Gastrocnemius medialis (tissue), 4 donors: ENCODE data around the gene SLC1A7. TPM values are rescaled to one million over a fixed set of nuclear protein-coding genes. Genes with fewer than 3 reads are reported as not detected.

Experiments
- ATAC-seq, 2 donors: fragments of 150-250 bp; one replicate each; pipeline ENCODE4 v1.9.1; 2016
- DNase-seq, 2 donors: peaks; one replicate each; pipeline ENCODE4 v3.0.0-alpha.2; 2019
- H3K27ac ChIP-seq, 4 donors: fragments of 200-600 bp; sonication (generic); 1 replicate in 1 of 4; 2 replicates in 3 of 4; pipeline ENCODE4 v1.5.1; 2016 to 2018; ENCODE audit warnings: mild to moderate bottlenecking in 2 of 4, moderate library complexity in 1 of 4
- H3K27me3 ChIP-seq, 3 donors: fragments of 200-600 bp; sonication (generic) in 2 of 3; 1 replicate in 1 of 3; 2 replicates in 2 of 3; pipeline versions ENCODE4 v1.5.1 to v1.6.0; 2016 to 2019; ENCODE audit warnings: mild to moderate bottlenecking in 1 of 3, moderate library complexity in 1 of 3
- H3K36me3 ChIP-seq, 2 donors: fragments of 200-600 bp; sonication (generic) in 1 of 2; one replicate each; pipeline ENCODE4 v1.5.1; 2017 to 2018
- H3K4me1 ChIP-seq, 2 donors: fragments of 200-600 bp; sonication (generic) in 1 of 2; one replicate each; pipeline ENCODE4 v1.5.1; 2016 to 2017; ENCODE audit warnings: mild to moderate bottlenecking in 2 of 2
- H3K4me3 ChIP-seq, 4 donors: fragments of 200-600 bp; sonication (generic) in 3 of 4; 1 replicate in 1 of 4; 2 replicates in 3 of 4; pipeline ENCODE4 v1.5.1; 2016 to 2019; ENCODE audit warnings: mild to moderate bottlenecking in 2 of 4
- H3K9me3 ChIP-seq, 3 donors: fragments of 200-600 bp; sonication (generic) in 2 of 3; 1 replicate in 1 of 3; 2 replicates in 2 of 3; pipeline ENCODE4 v1.5.1; 2016 to 2019
- POLR2A ChIP-seq, 2 donors: fragments of 450-650 bp; IDR thresholded peaks; one replicate each; pipeline ENCODE4 v1.6.1; 2017; ENCODE audit warnings: antibody characterized with exemption in 2 of 2, mild to moderate bottlenecking in 2 of 2, moderate library complexity in 2 of 2
- in situ Hi-C, 4 donors: fragments of 200-750 bp; cut with MboI; loops; one replicate each; pipeline versions ENCODE4 v1.15.0 to v1.8.0; 2017; ENCODE audit warnings: low sequenced_read_pairs in 4 of 4
- intact Hi-C: fragments of 100-400 bp; cut with DNase I; formaldehyde crosslinking; loops from one replicate; pipeline ENCODE4 v1.15.1; 2023; ENCODE audit warnings: low total_unique reads
- total RNA-seq, 4 donors: library from RNA; depleted of rRNA; stranded (reverse); fragments of >200 nt; gene quantifications; one replicate each; pipeline versions ENCODE4 v1.1.0 to v1.2.3, GENCODE V29; 2016
- TF ChIP-seq, protein P1 (sequence below), 5 experiments: fragments of 450-650 bp in 3 of 5; fragments of 200-600 bp in 2 of 5; sonication (generic) in 2 of 5; IDR thresholded peaks in 4 of 5; conservative IDR thresholded peaks in 1 of 5; 1 replicate in 4 of 5; 2 replicates in 1 of 5; pipeline ENCODE4 v1.5.1; 2016 to 2019; ENCODE audit warnings: antibody characterized with exemption in 5 of 5, mild to moderate bottlenecking in 3 of 5, moderate library complexity in 3 of 5

SLC1A7 gene
- total RNA-seq, 4 donors from 2014 or later: 0.24 to 1.1 (median 0.25) TPM; not detected in 1

DNA sequence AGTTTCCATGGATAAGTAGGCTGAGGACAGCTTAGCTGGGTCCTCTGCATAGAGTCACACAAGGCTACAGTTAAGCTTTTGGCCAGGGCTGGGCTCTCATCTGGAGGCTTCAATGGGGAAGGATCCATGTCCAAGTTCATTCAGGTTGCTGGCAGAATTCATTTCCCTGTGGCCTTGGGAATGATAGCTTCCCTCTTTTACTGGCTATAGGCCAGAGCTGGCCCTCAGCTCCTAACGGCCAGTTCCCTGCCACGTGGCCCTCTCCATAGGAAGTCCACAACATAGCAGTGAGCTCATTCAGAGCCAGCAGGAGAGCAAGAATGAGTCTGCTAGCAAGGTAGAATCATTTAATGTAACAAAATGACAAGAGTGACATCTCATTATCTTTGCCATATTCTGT, 95.5 kb downstream of the SLC1A7 start:
- no peak overlapping the region for H3K27ac ChIP-seq
- intact Hi-C loops (no loop called here), in situ Hi-C loops (no loop called here)
- peaks cover 0 to 13% of the 10 kb centered on the region in 2 donors for H3K36me3 ChIP-seq
- no peak for TF ChIP-seq POLR2A (IDR thresholded peaks at IDR 0.05)
- TF ChIP-seq, protein P1, sequence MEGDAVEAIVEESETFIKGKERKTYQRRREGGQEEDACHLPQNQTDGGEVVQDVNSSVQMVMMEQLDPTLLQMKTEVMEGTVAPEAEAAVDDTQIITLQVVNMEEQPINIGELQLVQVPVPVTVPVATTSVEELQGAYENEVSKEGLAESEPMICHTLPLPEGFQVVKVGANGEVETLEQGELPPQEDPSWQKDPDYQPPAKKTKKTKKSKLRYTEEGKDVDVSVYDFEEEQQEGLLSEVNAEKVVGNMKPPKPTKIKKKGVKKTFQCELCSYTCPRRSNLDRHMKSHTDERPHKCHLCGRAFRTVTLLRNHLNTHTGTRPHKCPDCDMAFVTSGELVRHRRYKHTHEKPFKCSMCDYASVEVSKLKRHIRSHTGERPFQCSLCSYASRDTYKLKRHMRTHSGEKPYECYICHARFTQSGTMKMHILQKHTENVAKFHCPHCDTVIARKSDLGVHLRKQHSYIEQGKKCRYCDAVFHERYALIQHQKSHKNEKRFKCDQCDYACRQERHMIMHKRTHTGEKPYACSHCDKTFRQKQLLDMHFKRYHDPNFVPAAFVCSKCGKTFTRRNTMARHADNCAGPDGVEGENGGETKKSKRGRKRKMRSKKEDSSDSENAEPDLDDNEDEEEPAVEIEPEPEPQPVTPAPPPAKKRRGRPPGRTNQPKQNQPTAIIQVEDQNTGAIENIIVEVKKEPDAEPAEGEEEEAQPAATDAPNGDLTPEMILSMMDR (IDR thresholded peaks at IDR 0.05 in 4 of 5, conservative IDR thresholded peaks at IDR 0.05 in 1 of 5): no peak
- ATAC-seq (no peak), DNase-seq (no peak)
- no peaks in the 10 kb centered on the region for H3K27me3 ChIP-seq
- peaks cover 7% of the 10 kb centered on the region in 2 donors for H3K4me1 ChIP-seq
- H3K4me3 ChIP-seq: no peak overlapping the region
- H3K9me3 ChIP-seq: no peaks in the 10 kb centered on the region

DNA sequence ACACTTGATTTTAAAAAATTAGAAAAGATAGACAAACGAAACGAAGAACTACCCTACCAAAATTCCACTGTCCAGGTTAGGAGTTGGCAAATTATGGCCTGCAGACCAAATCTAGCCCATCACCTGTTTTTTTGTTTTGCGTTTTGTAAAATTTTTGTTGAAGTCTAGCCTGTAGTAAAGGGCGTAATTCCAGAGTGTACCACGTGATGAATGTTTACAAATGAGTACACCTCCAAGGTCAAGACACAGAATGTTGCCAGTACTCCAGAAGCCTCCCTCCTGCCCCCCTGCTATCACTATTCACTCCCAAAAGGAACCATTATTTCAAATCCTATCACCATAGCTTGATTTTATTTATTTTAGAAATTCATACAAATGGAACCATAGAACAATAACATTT, 97.5 kb downstream of the SLC1A7 start:
- Histone ChIP-seq H3K27ac (no peak overlapping the region), H3K4me3 (no peak overlapping the region), H3K27me3 (no peaks in the 10 kb centered on the region), H3K9me3 (no peaks in the 10 kb centered on the region), H3K36me3 (peaks cover 0 to 12% of the 10 kb centered on the region in 2 donors), H3K4me1 (peaks cover 7% of the 10 kb centered on the region in 2 donors)
- no peak for DNase-seq
- no peak for ATAC-seq
- intact Hi-C loops: no loop called here
- TF ChIP-seq, protein P1 (IDR thresholded peaks at IDR 0.05 in 4 of 5, conservative IDR thresholded peaks at IDR 0.05 in 1 of 5): no peak
- TF ChIP-seq POLR2A (IDR thresholded peaks at IDR 0.05): no peak
- in situ Hi-C loops: no loop called here

DNA sequence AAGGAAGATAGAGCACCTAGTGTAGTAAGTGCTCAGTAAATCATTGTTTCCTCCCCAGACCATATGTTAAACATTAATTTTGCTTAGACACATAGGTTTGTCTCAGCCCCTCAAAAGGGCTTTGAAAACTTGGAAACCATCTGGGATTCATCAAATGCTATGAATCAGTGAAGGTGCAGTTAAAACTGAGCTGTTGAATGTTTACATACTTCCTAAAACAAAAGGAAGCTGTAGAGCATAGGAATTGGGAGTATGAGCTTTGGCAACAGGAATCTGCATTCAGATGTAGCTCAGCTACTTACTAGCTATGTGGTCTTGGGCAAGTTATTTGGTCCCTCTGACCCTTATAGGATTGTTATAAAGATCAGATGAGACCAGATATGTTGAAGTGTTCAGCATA, 99.2 kb downstream of the SLC1A7 start:
- Histone ChIP-seq H3K27ac (no peak overlapping the region), H3K27me3 (no peaks in the 10 kb centered on the region), H3K4me1 (peaks cover 7% of the 10 kb centered on the region in 2 donors), H3K4me3 (no peak overlapping the region), H3K9me3 (no peaks in the 10 kb centered on the region), H3K36me3 (peaks cover 0 to 24% of the 10 kb centered on the region in 2 donors)
- intact Hi-C loops: no loop called here
- TF ChIP-seq POLR2A (IDR thresholded peaks at IDR 0.05): no peak
- ATAC-seq: no peak
- no peak for DNase-seq
- in situ Hi-C loops: no loop called here

DNA sequence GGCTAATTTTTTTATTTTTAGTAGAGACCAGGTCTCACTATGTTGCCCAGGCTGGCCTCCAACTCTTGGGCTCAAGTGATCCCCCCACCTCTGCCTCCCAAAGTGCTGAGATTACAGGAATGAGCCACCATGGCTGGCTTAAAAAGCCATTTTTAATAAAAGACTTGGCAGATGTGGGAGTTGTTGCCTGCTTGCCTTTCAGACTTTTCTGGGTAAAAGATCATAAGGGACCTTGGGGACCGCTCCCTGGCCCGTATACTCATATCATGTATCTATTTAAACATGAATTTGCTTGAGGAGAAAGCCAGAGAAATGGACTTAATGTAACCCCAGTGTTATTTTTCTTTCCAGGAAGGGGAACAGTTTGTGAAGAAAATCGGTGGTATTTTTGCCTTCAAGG, 103.9 kb downstream of the SLC1A7 start:
- Histone ChIP-seq H3K4me1 (no peaks in the 10 kb centered on the region), H3K9me3 (no peaks in the 10 kb centered on the region), H3K4me3 (no peak overlapping the region), H3K36me3 (peaks cover 0 to 21% of the 10 kb centered on the region in 2 donors), H3K27ac (no peak overlapping the region), H3K27me3 (no peaks in the 10 kb centered on the region)
- TF ChIP-seq POLR2A (IDR thresholded peaks at IDR 0.05): no peak
- TF ChIP-seq, protein P1 (IDR thresholded peaks at IDR 0.05 in 4 of 5, conservative IDR thresholded peaks at IDR 0.05 in 1 of 5): no peak
- in situ Hi-C loops: no loop called here
- no peak for DNase-seq
- intact Hi-C loops: no loop called here
- ATAC-seq: no peak

Other genes with a start within 250 kb of the SLC1A7 start
- 10 to 100 TPM; 15.9 to 49.4 (median 28.2) TPM for gene ECHDC2, start 220.9 kb downstream of the SLC1A7 start, total RNA-seq
- gene SCP2, start 215.4 kb downstream of the SLC1A7 start, total RNA-seq: 10 to 100 TPM; 44.6 to 75.4 (median 61.1) TPM
- gene PODN, start 80.4 kb downstream of the SLC1A7 start, total RNA-seq: 10 to 100 TPM; 10.2 to 15.9 (median 13.0) TPM
- gene CPT2, start 54.2 kb upstream of the SLC1A7 start, total RNA-seq: 10 to 100 TPM; 13.3 to 30.6 (median 26.6) TPM
- 10 to 100 TPM; 38.3 to 51.4 (median 44.9) TPM for gene CZIB, start 78.0 kb upstream of the SLC1A7 start, total RNA-seq
- 10 to 100 TPM; 12.9 to 34.3 (median 19.8) TPM for gene MAGOH, start 95.9 kb upstream of the SLC1A7 start, total RNA-seq
- gene LRP8, start 185.4 kb upstream of the SLC1A7 start, total RNA-seq: 1 to 10 TPM in 2 of 4 donors, under 1 TPM in 2; 0.36 to 4.2 (median 1.4) TPM